GM19324 (cell line): ENCODE results near the gene BROX.
"Not testable (repeated sequence)": the region's sequence is repeated elsewhere in the genome, so short reads cannot be mapped to it uniquely, and the experiment has no call there.

ENCODE experiments used
- ATAC-seq: cut with Tn5 transposase; IDR thresholded peaks from one replicate; pipeline ENCODE4 v1.9.1; 2021; ENCODE audit warnings: mild to moderate bottlenecking, moderate library complexity; ENCODE audit not compliant: unreplicated experiment, low FRiP score

BROX gene

GRCh38 chr1:222730866-222731265, 18.5 kb downstream of the BROX start:
- no peak for ATAC-seq

- ATAC-seq = peak; percentile 98
These were observed 20.1 kb downstream of the BROX start for GRCh38 chr1:222732216-222733159.

DNA sequence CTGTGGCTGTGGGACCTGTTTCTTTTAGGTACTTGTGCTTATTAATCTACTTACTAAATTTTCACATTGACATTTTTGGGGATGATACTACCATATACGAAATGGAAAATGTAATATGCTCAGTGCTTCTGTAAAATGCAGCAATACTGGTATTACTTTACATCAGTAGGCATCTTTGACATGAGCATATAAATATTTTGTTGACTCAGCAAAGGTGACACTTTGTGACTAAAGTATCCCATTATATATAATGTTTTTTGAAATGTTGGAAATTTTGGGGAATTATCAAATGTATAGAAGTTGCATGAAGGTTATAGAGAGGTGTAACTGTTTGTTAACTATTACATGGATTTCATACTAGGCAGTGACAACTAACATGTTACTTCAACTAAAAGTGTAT, 22.4 kb downstream of the BROX start:
- no peak for ATAC-seq

- no peak for ATAC-seq
These were observed 24.1 kb downstream of the BROX start for GRCh38 chr1:222736470-222736869.

DNA sequence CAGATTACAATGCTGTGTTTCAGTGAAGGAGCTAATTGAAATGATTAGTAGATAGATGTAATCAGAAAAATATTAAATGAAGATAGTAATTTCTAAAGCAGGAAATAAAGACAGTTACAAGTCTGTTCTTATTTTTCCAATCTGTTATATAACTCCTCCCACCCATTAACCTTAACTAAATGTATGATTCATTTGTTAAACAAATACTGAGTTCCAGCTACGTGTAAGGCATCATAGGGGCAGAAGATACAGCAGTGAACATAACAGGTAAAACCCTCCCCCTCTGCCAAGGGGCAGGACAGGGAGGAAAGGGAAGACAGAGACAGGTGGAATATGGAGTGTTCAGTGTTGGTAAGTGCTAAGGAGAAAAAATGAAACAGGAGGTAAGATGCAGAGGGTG, 24.6 kb downstream of the BROX start, which contains the start of gene FAM177B:
FAM177B (plus strand) TSS at position 231 of the 400 bp plus-strand sequence. CDS start 9,344 bp downstream, outside the sequence.
- ATAC-seq = no peak

- peak; percentile 12 for ATAC-seq
These were observed 27.1 kb downstream of the BROX start for GRCh38 chr1:222739465-222739864.

DNA sequence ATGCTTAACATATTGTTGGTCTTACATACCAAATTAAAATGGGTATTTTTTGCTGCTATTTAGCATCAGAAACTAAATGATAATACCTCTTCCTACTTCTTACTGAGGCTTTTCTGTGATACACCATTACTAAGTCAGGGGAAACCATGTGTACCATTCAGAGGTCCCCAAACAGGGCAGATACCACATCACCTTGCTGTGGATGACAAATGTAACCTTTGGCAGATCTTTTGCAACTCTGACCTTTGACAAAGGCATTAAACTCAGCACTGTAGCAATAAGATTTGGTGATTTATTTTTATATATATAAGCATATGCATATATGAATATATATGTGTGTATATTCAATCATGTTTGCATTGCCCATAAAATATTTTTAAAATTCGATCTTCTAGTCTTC, 27.6 kb downstream of the BROX start:
- ATAC-seq = no peak

GRCh38 chr1:222741630-222742457, 29.5 kb downstream of the BROX start:
- not testable (repeated sequence) for ATAC-seq

DNA sequence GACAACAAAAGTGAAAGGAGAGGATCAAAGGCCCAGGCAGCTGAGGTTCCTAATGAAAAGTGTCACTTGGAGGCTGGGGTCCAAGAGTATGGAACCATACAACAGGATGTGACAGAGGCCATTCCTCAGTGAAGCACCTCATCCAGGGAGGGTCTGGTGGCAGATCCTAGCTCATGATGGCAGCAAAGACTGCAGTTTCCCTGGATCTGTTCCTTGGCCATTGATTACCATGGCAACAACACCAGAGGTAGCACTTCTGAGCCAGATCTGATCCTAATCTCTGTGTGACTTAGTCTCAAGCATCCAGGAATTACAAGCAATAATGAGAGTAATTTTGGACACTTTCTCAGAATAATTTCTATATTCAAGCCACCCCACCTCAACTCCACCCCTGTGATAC, 37.6 kb downstream of the BROX start:
- no peak for ATAC-seq

GRCh38 chr1:222750651-222751050, 38.3 kb downstream of the BROX start:
- peak; percentile 87 for ATAC-seq

GRCh38 chr1:222751255-222751654, 38.9 kb downstream of the BROX start:
- ATAC-seq = no peak

DNA sequence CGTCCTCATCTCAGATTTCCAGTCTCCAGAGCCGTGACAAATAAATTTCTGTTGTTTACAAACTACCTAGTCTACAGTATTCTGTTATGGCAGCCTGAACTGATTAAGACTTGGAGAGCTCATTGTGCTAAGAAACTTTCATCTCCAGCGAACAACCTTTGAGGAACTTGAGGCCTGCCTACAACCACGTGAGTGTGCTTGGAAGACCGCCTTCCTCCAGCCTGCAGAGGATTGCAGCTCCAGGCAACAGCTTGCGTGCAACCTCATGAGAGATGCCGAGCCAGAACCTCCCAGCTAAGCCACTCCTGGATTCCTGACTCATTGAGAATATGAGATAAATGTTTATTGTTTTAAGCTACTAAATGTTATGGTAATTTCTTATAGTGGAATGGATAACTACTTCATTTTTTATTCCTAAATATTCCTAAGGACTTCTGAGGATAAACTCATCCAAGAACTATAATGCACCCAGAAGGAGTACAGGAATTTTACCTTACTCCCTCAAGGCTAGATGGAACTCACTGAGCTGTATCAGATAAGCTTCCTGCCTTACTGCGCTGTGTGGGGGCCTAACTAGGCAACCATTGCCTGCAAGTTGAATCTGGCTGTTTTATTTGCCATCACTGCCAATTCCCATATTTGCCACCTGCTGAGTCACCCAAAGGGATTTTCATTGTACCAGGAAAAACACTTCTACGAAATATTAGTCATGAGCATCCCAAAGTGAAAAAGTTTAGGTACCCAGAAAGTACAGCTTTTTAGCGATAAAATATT, 42.2 kb downstream of the BROX start:
- no peak for ATAC-seq

GRCh38 chr1:222757646-222758268, 45.4 kb downstream of the BROX start:
- no peak for ATAC-seq

DNA sequence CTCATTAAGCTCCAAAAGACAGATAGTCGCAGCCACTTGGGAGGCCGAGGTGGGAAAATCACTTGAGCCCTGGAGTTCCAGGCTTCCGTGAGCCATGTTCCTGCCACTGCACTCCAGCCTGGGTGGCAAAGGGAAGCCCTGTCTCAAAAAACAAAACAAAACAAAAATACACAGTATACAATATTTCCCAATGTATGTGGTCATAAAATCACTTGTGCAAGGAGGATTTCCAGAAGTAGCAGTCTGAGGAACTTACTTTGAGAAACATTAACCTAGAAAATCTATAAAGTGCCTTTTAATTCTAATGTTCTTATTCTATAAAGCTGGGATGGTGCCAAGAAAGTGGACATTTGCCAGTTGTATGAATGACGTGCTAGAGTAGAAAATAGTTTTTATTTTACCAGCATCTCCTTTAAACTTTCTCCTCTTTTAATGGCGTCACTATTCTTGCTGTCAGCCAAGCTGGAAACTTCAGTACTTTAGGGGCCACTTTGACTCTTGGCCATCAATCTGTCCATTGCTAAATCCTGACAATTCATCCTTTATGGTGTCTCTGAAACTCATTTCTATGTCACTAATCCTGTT, 47.2 kb downstream of the BROX start:
- ATAC-seq = no peak

- ATAC-seq = no peak
These were observed 48.7 kb downstream of the BROX start for GRCh38 chr1:222761083-222761482.

DNA sequence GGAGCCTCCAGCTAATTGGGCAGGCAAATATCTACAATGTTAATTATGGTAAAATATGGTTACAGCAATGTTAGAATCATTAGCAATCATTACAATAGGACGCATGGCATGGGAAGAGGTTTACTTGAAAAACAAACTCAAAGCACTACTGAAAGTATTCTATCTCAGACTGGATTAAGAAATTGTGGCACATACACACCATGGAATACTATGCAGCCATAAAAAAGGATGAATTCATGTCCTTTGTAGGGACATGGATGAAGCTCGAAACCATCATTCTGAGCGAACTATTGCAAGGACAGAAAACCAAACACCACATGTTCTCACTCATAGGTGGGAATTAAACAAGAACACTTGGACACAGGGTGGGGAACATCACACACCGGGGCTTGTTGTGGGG, 49.8 kb downstream of the BROX start:
- not testable (repeated sequence) for ATAC-seq

- ATAC-seq = no peak
These were observed 54.8 kb downstream of the BROX start for GRCh38 chr1:222767152-222767571.

DNA sequence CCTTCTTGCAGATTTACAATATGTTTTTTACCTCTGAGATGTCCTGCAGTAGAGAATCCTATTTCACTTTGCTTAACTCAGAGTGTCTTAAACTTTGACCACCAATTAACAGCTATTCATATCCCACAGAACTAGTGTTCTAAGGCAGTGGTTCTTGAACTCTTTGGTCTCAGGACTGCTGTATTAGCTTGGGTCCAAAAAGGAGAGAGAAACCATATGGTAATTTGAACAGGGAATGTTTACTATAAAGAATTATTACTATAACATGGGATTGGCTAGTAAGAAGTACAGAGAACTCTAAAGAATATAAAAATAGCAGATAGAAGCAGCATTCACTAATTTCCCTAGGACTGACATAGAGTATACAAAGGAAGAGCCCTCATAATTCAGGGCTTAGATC, 56.2 kb downstream of the BROX start:
- no peak for ATAC-seq

DNA sequence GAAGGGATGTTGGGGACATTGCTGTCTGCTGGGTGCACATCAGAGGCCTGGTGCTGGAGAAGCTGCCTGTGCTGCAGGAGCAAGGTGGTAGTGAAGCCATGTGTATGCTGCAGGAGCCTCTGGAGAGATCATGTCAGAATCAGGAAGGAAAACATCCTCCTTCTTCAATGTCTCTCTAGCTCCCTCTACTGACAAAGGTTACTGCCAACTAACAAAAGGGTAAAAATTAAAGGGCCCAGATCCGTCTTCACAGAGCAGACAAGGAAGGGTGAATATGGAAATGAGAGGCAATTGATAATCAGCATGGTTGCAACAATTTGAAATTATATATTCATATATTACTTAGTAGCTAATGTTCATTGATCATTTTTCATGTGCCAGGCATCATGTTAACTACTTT, 56.8 kb downstream of the BROX start:
- ATAC-seq = no peak
